Stimulated activated CD4-positive, alpha-beta T cell treated with anti-CD3 and anti-CD28 coated beads, Interleukin-15, amount 100 ng/mL, for 1 hour (primary cell): Measurements from ENCODE around the gene CDKN2D.
"Not testable (repeated sequence)": the region's sequence is repeated elsewhere in the genome, so short reads cannot be mapped to it uniquely, and the experiment has no call there.

Experiments
- DNase-seq, 2 donors: peaks; one replicate each; pipeline ENCODE4 v3.0.0-alpha.2; 2020; ENCODE audit warnings: low read depth in 1 of 2, low spot score in 1 of 2

CDKN2D gene

DNA sequence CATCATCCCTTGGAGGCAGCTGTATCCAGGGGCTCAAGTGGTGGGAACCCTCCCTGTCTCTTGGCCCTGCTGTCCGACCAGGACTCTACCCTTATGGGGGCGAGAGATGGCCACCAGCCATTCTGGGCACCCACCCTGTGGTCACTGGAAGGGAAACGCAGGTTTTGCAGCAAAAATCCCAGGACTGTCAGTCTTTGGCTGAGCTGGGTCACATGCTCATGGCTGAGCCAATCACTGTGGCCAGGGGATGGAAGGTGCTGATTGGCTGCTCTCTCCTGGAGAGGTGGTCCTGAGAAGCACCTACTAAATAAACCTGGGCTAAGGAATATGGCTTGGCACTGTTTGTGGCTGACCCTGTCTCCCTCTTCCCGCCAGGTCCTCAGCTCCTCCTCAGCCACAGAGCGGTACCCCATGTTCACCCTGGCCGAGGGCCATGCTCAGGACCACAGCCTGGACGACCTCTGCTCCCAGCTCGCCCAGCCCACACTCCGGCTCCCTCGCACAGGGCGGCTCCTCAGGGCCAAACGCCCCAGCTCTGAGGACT, 16.2 kb downstream of the CDKN2D start:
- no peak for DNase-seq

- no peak for DNase-seq
These were observed 17.0 kb downstream of the CDKN2D start for GRCh38 chr19:10551698-10552301.

DNA sequence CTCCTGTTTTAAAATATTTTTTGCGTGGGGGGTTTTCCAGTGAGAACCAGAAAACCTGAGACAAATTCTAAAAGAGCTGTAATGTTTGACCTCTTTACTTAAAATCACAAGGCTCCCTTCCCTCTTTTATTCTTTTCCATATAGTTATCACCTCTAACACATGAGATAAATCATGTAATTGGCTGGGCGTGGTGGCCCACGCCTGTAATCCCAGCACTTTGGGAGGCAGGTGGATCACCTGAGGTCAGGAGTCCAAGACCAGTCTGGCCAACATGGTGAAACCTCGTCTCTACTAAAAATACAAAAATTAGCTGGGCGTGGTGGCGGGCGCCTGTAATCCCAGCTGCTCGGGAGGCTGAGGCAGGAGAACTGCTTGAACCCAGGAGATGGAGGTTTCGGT, 17.8 kb downstream of the CDKN2D start:
- not testable (repeated sequence) for DNase-seq

GRCh38 chr19:10550336-10550735, 18.4 kb downstream of the CDKN2D start:
- DNase-seq, result no peak

- DNase-seq, result no peak
These were observed 19.0 kb downstream of the CDKN2D start for GRCh38 chr19:10549733-10550132.

GRCh38 chr19:10548746-10549276, 20.0 kb downstream of the CDKN2D start:
- no peak for DNase-seq

DNA sequence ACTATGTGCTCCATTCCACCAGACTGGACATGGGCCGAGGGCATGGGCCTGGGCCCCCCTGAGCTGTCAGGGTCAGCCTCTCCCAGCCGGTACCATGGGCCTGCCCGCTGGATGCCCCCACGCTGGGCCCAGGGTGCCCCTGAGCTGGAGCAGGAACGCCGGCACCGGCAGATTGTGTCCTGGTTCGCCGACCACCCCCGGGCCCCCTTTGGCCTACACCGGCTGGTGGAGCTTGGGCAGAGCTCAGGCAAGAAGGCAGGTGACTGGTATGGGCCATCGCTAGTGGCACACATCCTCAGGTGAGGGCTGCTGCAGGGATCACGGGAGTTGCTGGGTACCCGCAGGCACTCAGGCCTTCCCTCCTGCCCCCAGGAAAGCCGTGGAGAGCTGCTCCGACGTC, 22.0 kb downstream of the CDKN2D start:
- no peak for DNase-seq

- no peak for DNase-seq
These were observed 24.0 kb downstream of the CDKN2D start for GRCh38 chr19:10544753-10545251.

DNA sequence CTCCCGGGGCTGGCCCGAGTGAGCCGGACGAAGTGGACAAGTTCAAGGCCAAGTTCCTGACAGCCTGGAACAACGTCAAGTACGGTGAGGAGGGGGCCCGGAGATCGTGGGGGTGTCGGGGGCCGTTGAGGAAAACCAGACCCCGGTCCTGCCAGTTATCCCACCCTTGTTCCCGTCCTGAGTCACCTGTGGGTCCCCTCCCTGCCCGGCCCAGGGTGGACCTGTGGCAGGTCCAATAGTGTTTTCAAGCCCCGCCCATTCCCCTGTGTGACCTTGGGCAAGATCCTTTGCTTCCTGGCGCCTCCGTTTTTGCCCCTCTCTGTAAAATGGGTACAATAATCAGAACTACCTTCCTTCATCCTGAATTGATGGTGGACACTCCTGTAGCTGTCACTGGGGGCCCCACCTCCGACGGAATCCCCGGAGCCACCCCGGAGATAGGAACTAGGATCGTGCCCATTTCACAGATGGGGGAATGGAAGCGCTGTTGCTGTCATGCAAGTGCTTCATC, 24.5 kb downstream of the CDKN2D start:
- DNase-seq, result no peak

GRCh38 chr19:10543420-10544241, 25.1 kb downstream of the CDKN2D start, which contains the start of gene ATG4D:
ATG4D (plus strand) TSS chr19:10543904; CDS start chr19:10544091, 187 bp downstream.
- DNase-seq, result peak; percentile 68 to 73

- DNase-seq, result no peak
These were observed 25.7 kb downstream of the CDKN2D start for GRCh38 chr19:10543059-10543419.

- DNase-seq, result not testable (repeated sequence)
These were observed 29.8 kb downstream of the CDKN2D start for GRCh38 chr19:10539016-10539415.

- DNase-seq, result no peak
These were observed 30.4 kb downstream of the CDKN2D start for GRCh38 chr19:10538204-10538983.

DNA sequence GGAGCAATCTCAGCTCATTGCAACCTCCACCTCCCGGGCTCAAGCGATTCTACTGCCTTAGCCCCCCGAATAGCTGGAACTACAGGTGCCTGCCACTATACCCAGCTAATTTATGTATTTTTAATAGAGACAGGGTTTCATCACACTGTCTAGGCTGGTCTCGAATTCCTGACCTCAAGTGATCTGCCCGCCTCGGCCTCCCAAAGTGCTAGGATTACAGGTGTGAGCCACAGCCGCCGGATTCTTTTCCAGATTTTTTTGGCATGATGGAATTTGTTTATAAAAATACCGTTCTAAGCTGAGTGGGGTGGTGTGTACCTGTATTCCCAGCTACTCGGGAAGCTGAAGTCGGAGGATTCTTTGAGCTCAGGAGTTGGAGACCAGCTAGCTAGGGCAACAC, 31.1 kb downstream of the CDKN2D start:
- no peak for DNase-seq

DNA sequence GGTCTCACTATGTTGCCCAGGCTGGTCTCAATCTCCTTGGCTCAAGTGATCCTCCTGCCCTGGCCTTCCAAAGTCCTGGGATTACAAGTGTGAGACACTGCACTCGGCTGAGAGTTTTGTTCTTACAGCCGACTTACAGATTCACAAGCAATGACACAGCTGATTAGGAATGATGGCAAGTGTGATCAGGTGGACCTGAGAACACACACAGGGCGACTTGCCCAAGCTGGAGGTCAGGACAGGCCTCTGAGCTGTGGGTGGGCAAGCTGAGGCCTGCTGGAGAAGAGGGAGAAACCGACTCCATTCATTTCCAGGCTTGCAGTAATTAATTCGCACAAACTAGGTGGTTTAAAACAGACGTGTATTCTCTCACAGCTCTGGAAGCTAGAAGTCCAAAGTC, 33.2 kb downstream of the CDKN2D start:
- DNase-seq, result no peak

DNA sequence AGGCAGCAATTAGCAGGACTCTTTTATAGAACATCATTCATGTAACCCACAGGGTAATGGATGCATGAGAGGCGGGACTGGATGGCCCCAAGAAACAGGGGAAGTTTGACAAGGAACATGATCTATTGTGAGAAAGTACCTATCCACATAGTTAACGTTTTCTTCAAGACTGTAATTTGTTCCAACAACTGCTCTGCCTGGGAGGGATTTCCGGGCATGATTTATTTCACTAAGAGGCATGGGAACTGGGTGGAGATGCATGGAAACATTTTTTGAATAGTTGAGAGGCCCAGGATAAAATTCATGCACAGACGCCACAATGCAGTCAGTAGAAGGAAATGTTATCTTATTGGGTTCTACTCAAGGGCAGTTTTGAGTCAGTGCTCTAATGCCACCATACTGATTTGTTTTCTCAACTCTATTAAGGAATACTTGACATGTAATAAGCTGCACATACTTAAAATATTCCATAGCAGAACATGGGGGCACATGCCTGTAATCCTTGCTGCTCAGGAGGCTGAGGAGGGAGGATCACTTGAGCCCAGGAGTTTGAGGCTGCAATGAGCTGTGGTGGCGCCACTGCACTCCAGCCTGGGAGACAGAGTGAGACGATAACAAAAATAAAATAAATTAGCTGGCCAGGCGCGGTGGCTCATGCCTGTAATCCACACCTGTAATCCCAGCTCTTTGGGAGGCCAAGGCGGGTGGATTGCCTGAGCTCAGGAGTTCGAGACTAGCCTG, 35.0 kb downstream of the CDKN2D start:
- DNase-seq, result no peak

GRCh38 chr19:10532457-10532856, 36.3 kb downstream of the CDKN2D start:
- DNase-seq, result no peak

GRCh38 chr19:10526887-10527286, 41.9 kb downstream of the CDKN2D start:
- not testable (repeated sequence) for DNase-seq

GRCh38 chr19:10525636-10526035, 43.1 kb downstream of the CDKN2D start:
- DNase-seq, result no peak

DNA sequence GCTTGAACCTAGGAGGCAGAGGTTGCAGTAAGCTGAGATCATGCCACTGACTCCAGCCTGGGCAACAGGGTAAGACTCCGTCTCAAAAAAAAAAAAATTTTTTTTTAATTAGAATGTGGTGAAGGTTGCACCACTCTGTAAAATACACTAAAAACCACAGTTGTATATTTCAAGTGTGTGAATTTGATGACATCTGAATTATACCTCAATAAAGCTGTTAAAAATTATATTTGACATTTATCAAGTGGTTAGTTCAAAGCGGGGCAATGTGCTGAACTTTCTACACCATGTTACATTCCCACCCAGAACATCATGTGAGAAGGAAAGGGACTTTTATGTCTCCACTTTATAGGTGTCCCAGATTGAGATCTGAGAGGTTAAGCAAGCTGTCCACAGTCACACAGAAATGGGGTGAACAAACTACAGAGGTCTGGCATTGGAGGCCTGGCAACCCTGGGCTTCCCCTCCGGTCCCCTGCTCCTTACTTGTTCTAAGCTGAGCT, 45.6 kb downstream of the CDKN2D start:
- no peak for DNase-seq
